GM21526 (cell line): ENCODE measurements around the gene ATP6V1C2.

Experiments
- ATAC-seq: cut with Tn5 transposase; IDR thresholded peaks from one replicate; pipeline ENCODE4 v1.9.1; 2021; ENCODE audit warnings: moderate library complexity; ENCODE audit not compliant: unreplicated experiment, low FRiP score

ATP6V1C2 gene

DNA sequence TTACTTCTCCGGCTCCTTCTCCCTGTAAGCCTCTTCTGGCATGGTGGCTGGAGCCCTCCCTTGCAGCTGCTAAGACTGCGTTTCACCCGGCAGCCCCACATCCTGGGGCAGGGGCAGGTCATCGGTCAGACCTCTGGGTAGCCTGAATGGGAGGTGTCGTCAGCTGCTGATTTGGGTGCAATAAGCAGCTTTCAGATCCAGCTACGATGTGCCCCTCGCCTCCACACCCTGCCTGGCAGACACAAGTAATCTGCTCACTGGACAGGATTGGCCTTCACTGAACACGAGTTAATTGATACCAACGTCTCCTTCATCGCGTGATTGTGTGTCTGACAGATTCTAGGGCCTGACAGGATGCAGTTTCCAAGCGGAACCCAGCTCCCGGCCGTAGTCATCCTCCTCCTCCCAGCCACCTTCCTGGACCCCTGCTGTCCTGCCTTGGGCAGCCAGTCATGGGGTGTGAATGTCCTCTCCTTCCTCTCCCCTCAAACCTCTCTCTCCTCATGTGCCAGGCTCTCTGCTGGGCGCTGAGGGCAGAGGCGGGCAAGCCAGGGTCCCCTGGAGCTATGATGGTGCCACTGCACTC is 110.1 kb downstream of the ATP6V1C2 start:
- ATAC-seq: no peak

DNA sequence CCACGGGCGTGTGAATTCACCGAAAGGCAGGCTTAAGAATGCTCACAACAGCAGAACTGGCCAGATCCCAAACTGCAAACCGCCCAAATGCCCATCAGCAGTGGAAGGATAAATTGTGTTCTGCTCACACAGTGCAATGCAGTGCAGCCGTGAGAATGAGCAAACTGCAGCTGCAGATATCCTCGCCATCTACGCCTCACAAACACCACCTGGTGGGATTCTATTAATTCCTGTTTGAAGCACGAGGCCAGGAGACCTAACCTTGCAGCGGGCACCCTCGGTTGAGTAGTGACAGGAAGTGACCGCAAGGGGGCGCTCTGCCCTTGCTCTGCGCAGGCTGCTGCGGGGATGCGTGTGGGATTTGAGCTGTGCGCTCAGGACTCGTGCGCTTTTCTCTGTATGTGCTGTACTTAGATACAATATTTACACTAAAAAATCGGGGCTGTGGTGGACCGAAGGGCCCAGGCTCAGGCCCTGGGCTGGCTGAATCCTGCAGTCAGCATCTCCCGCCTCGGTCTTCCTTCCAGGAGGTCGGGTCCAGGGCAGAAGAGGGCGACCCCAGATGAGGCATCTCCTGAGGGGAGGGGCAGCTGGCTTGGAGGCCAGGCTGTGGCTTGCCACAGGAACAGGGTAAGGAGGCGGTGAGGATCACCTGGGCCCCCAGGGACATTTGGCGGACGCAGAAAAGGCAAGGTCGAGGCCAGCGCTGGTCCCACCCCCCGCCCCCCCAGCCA is 110.9 kb downstream of the ATP6V1C2 start:
- ATAC-seq: peak; percentile 77

DNA sequence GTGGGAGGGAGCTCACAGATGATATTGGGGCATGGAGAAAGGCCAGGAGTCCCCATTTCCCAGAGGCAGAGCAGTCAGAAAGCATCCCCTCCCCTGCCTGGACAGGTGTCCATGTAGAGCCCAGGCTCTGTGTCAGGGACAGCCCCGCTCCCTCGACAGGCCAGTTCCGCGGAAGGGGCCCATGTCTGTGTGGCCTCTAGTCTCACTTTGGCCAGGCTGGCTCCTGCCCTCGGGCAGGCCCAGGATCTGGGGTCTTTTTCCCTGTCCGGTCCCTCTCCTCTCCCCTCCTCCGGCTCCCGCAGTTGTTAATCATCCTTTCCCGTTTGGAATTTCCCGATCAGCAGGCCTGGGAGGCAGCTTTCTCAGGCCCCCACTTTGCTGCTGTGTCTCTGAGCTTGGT is 111.6 kb downstream of the ATP6V1C2 start:
- no peak for ATAC-seq

DNA sequence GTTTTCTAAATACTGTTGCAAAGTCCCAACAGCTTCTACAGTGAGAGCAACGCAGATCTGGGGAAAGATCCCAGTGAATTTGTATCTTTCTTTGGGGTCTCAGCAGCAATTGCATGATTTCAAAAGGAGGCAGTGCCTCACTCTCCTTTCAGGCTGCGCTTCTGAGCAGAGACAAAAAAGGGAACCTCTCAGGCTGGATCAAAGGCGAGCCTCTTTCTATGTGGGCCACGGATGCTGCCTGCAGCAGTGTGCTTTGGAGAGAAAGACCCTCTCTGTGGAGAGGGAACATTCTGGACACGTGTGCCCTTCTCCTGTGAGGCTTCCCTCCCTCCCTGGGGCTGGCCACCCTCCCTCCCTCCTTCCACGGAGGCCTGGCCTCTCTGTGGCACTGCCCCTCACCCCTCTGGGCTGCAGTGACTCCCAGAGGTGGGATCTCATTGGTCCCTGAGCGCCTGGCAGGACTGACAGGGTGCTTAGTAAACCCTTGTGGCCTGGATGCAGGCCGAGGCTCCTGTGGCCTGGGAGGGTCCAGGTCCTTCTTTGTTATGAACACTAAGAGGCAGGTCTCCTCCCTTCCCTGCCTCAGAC is 112.7 kb downstream of the ATP6V1C2 start:
- ATAC-seq: no peak
